ENCODE results near the gene HIGD2A.

DNA sequence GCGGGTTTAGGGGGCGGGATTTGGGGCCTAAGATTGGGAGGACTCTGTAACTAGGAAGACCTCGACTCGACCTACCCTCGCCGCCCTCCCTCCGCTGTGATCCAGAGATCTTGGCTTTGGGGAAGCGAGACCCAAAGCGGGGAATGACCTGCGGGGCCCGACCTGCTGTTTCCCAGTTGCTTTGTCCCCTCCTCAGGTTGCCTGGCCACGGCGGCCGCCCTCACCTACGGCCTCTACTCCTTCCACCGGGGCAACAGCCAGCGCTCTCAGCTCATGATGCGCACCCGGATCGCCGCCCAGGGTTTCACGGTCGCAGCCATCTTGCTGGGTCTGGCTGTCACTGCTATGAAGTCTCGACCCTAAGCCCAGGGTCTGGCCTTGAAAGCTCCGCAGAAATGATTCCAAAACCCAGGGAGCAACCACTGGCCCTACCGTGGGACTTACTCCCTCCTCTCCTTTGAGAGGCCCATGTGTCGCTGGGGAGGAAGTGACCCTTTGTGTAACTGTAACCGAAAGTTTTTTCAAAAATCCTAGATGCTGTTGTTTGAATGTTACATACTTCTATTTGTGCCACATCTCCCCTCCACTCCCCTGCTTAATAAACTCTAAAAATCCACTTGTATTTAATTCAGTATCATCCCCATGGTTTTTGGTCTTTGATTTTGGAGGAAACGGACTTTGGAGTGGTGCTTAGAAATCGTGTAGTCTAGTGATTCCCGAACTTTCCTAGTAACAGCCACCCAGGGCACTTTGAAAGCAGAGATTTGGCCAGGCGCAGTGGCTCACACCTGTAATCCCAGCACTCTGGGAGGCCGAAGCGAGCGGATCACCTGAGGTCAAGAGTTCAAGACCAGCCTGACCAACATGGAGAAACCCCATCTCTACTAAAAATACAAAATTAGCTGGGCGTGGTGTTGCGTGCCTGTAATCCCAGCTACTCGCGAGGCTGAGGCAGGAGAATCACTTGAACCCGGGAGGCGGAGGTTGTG is 878 bp downstream of the HIGD2A start:
- TF ChIP-seq, protein P1, sequence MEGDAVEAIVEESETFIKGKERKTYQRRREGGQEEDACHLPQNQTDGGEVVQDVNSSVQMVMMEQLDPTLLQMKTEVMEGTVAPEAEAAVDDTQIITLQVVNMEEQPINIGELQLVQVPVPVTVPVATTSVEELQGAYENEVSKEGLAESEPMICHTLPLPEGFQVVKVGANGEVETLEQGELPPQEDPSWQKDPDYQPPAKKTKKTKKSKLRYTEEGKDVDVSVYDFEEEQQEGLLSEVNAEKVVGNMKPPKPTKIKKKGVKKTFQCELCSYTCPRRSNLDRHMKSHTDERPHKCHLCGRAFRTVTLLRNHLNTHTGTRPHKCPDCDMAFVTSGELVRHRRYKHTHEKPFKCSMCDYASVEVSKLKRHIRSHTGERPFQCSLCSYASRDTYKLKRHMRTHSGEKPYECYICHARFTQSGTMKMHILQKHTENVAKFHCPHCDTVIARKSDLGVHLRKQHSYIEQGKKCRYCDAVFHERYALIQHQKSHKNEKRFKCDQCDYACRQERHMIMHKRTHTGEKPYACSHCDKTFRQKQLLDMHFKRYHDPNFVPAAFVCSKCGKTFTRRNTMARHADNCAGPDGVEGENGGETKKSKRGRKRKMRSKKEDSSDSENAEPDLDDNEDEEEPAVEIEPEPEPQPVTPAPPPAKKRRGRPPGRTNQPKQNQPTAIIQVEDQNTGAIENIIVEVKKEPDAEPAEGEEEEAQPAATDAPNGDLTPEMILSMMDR (IDR thresholded peaks at IDR 0.05 in 2 of 3, conservative IDR thresholded peaks at IDR 0.05 in 1 of 3; ENCODE audit: control insufficient read depth in 2 of 3, extremely low read depth in 1 of 3, insufficient read depth in 1 of 3, low read depth in 3 of 3, low read length in 3 of 3): no peak
- TF ChIP-seq FOS (IDR thresholded peaks at IDR 0.05; ENCODE audit: borderline replicate concordance, extremely low read depth, insufficient read length): no peak
- TF ChIP-seq, protein P2, sequence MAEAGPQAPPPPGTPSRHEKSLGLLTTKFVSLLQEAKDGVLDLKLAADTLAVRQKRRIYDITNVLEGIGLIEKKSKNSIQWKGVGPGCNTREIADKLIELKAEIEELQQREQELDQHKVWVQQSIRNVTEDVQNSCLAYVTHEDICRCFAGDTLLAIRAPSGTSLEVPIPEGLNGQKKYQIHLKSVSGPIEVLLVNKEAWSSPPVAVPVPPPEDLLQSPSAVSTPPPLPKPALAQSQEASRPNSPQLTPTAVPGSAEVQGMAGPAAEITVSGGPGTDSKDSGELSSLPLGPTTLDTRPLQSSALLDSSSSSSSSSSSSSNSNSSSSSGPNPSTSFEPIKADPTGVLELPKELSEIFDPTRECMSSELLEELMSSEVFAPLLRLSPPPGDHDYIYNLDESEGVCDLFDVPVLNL (IDR thresholded peaks at IDR 0.05; ENCODE audit: low read depth, low read length): no peak
- no peak for TF ChIP-seq SIN3A (IDR thresholded peaks at IDR 0.05; ENCODE audit: low read depth, low read length)
- TF ChIP-seq, protein P3, sequence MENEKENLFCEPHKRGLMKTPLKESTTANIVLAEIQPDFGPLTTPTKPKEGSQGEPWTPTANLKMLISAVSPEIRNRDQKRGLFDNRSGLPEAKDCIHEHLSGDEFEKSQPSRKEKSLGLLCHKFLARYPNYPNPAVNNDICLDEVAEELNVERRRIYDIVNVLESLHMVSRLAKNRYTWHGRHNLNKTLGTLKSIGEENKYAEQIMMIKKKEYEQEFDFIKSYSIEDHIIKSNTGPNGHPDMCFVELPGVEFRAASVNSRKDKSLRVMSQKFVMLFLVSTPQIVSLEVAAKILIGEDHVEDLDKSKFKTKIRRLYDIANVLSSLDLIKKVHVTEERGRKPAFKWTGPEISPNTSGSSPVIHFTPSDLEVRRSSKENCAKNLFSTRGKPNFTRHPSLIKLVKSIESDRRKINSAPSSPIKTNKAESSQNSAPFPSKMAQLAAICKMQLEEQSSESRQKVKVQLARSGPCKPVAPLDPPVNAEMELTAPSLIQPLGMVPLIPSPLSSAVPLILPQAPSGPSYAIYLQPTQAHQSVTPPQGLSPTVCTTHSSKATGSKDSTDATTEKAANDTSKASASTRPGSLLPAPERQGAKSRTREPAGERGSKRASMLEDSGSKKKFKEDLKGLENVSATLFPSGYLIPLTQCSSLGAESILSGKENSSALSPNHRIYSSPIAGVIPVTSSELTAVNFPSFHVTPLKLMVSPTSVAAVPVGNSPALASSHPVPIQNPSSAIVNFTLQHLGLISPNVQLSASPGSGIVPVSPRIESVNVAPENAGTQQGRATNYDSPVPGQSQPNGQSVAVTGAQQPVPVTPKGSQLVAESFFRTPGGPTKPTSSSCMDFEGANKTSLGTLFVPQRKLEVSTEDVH (IDR thresholded peaks at IDR 0.05; ENCODE audit: low read depth, partially characterized antibody): no peak
- no peak for TF ChIP-seq CREM (IDR thresholded peaks at IDR 0.05; ENCODE audit: low read depth)
- no peak for TF ChIP-seq CHD1 (IDR thresholded peaks at IDR 0.05; ENCODE audit: low read depth, low read length)
- no peak for TF ChIP-seq HCFC1 (IDR thresholded peaks at IDR 0.05; ENCODE audit: low read length)
- peak; percentile 83 for TF ChIP-seq POLR2A (IDR thresholded peaks at IDR 0.05; ENCODE audit: low read depth, low read length)
- TF ChIP-seq, protein P4, sequence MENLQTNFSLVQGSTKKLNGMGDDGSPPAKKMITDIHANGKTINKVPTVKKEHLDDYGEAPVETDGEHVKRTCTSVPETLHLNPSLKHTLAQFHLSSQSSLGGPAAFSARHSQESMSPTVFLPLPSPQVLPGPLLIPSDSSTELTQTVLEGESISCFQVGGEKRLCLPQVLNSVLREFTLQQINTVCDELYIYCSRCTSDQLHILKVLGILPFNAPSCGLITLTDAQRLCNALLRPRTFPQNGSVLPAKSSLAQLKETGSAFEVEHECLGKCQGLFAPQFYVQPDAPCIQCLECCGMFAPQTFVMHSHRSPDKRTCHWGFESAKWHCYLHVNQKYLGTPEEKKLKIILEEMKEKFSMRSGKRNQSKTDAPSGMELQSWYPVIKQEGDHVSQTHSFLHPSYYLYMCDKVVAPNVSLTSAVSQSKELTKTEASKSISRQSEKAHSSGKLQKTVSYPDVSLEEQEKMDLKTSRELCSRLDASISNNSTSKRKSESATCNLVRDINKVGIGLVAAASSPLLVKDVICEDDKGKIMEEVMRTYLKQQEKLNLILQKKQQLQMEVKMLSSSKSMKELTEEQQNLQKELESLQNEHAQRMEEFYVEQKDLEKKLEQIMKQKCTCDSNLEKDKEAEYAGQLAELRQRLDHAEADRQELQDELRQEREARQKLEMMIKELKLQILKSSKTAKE (IDR thresholded peaks at IDR 0.05; ENCODE audit: low read depth, poor library complexity, severe bottlenecking): no peak
